Measurements from ENCODE around the gene ATP9B.

ATP9B gene

DNA sequence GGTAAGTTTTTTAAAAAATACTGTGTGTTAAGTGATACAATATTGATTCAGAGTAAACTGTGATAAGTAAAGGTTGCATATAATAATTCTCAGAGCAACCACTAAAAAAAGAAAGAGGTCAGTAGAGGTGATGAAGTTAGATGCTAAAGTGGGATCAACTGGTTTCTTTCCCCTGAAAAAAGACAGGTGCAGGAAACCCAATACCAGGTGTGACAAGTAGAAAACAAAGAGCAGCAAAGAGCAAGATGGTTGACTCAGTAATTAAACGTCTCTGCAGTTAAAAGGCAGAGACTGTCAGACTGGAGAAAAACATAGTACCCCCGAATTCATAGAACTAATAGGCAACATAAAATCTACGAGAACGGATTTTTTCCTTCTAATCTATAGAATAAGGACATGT lies 128.3 kb downstream of the ATP9B start:
- DNase-seq (ENCODE audit: low read depth in 2 of 3, low spot score in 1 of 3), result no peak

DNA sequence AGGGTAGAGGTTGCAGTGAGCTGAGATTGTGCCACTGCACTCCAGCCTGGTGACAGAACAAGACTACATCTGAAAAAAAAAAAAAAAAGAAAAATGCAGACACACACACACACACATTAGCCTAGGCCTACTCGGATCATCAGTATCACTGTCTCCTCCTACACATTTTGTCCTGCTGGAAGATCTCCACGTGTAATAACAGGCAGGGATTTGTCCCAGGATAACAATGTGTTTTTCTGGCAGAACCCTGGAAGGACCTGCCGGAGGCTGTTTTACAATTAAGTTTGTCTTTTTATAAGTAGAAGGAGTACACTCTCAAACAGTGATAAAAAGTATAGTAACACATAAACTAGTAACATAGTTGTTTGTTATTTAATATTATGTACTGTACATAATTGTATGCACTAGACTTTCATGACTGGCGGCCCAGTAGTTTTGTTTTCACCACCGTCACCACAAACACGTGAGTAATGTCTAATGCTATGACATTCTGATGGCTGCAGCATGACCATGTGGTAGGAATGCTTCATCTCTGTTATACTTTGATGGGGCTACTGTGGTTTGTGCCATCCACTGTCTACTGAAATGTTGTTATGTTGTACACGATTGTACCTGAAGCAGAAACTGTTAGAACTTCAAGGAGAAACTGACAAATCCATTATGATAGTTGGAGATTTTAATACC lies 130.6 kb downstream of the ATP9B start:
- no peak for DNase-seq (ENCODE audit: low read depth in 2 of 3, low spot score in 1 of 3)

DNA sequence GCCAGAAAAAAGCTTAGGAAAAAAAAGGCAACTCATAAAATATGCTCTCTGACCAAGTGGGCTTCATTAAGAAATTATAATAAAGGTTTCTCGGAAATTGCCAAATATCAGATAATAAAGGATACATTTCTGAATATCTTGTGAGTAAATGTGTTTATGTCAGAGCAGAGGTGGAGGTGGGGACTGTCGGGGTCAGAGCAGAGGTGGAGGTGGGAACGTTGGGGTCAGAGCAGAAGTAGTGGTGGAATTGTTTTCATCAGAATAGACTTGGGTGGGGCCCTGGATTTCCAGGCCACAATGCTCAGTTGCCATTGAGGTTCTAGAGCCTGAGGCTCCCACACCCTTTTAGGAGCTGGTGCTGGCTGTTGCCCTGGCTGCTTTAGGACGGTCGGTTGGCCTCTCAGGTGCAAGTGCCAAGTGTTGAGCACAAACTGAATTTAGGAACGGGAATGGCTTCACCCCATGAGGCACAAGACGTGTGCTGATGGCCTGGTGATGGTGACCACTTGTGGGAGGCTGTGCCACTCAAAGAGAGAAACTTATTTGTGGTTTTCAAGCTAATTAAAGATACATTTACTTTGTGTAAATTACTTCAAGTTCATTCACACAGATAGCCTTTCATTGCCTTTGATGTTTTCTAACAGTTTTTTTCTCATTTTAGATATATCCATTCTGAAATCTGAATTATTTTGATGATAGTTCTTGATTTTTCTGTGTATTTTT lies 131.5 kb downstream of the ATP9B start:
- no peak for DNase-seq (ENCODE audit: low read depth in 2 of 3, low spot score in 1 of 3)

DNA sequence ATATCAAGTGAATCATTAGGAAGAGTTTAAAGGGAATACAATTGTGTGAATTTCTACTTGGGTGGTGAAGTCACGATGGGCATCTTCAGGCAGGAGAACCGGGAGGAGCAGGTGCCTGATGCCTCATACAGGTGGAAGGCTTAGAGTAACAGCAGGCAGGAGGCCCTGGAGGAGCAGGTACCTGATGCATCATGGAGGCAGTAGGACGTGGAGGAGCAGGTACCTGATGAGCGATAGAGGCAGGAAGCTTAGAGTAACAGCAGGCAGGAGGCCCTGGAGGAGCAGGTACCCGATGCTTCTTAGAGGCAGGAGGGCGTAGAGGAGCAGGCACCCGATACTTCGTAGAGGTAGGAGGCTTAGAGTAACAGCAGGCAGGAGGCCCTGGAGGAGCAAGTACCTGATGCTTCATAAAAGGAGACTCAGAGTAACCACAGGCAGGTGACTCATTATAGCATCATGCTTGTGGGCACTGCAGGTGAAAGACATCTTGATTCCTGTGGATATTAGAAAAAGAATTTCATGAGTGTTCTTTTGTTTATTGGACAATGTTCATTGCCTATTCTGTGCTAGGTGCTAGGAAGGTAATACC lies 133.9 kb downstream of the ATP9B start:
- DNase-seq (ENCODE audit: low read depth in 2 of 3, low spot score in 1 of 3), result peak in 2 of 3 donors; percentile 6 to 29

DNA sequence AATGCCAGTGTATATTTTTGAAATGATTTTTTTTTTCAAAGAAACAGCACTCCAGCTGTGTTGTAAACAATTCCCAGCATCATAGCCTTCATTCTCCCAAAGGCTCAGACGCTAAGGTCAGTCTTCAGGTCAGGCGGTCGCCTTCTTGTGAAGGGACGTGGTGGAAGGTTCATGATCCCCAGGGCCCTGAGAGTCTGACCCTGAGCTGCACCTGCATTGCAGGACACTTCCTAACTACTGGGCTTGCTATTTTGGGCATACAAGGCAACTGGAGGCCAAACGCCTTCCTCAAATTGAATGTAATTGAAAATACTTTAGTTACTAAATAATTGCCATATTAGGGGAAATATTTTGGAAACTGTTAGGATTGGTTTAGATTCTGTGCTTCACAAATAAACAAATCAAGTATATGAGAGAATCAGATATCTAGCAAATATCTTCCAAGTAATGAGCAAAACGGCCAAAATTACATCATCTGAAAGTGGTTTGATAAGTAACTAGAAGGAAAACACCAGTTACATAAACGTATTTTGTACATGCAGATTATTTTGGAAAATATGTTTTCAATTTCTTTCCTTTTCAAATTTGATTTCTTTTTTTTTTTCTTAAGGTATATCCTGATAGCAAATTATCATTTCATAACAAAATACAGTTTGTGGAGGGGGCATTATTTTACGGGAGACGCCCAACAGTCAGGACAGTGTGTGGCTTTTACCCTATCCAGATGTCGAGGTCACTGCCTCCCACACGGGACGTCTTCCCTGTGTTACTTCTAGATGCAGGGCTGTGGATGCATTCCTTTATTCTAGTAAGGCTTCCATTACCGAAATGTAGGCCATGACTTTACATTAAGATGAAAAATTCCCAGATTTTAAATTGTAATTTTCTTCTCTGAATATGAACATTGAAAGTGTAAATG lies 136.0 kb downstream of the ATP9B start:
- no peak for DNase-seq (ENCODE audit: low read depth in 2 of 3, low spot score in 1 of 3)

DNA sequence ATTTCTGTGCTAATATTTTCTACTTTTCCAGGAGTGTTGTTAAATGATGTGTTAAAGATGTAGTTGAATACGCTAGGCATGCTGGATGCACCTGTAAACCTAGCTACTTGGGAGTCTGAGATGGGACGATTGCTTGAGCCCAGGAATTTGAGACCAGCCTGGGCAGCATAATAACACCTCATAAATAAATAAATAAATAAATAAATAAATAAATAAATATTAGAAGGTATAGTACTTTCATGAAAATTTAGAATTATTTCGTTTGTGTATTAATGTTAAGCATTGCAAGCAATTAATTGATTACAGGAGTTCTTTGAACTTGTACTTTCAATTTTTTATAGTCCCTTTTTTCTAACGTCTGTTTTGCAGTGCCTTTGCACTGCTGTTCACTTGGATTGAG lies 137.2 kb downstream of the ATP9B start:
- no peak for DNase-seq (ENCODE audit: low read depth in 2 of 3, low spot score in 1 of 3)

DNA sequence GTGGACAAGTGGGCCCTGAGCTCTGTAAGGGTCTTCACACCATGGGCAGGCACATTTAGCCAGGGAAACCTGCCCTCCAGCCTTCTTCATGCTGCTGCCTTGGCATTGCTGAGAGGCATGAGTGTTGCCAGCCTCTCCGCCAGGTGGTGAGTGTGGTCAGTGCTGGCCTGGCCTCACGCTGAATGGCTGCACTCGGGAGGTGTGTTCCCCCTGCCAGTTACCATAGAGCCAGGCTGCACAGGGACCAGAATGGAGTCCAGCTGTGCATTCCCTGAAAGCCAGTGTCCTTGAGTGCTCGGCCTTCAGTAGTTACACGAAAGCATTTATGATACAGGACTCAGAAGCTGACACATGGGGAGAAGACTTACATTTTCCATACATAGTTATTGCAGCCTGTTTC lies 139.7 kb downstream of the ATP9B start:
- no peak for DNase-seq (ENCODE audit: low read depth in 2 of 3, low spot score in 1 of 3)

DNA sequence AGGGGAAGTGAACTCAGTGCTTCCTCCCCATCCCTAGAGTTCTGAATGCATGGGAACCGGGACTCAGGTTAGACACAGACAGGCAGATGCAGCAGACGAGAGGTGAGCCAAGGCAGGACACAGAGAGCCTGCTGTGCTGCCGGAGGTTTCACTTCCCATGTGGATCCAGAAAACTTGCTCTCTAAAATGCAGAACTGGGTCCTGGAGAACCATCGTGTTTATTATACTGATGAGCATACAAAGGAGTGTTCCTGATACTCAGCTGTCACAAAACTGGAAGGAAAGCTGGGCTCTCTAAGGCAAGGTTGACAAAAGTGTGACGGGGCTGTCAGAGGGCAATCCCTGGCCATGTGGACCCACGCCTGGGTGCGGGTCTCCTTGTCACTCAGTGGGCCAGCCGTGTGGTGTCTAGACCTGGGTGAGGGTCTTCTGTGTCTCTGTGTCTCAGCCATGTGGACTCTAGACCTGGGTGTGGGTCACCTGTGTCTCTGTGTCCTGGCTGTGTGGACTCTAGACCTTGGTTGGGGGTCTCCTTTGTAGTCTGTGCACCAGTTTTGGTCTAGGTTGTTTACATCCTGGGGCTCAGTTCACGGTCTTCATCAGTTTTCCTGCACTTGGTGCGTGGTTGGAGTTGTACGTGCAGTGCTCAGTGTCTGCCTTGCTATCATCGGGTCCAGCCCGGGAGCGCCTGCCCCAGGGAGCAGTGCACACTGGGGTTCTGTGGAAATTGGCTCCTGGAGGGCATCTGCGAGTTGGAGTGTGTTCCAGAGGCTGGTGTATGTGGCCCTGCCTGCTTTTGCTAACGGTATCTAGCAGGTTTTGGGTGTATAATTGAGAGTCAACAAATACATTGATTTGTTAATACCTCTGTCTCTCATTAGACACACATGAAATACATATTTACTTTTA lies 141.1 kb downstream of the ATP9B start:
- no peak for DNase-seq (ENCODE audit: low read depth in 2 of 3, low spot score in 1 of 3)

DNA sequence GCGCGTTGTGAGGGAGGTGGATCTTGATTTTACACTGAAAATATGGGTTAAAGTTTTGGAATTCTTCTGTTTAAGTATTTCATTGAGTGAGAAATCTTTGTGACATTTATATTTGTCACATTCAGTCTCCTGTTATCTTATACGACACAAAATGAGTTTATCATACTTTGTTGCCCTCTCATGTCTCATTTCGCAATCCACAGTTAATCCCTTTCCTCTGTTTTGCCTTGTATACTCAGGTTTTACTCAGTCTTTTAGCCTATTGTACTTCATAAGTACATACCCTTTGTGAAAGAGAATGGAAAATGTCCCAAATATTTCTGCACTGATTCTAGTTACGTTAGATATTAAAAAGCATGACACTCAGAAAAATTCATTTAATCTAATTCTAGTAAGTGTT lies 142.7 kb downstream of the ATP9B start:
- no peak for DNase-seq (ENCODE audit: low read depth in 2 of 3, low spot score in 1 of 3)

DNA sequence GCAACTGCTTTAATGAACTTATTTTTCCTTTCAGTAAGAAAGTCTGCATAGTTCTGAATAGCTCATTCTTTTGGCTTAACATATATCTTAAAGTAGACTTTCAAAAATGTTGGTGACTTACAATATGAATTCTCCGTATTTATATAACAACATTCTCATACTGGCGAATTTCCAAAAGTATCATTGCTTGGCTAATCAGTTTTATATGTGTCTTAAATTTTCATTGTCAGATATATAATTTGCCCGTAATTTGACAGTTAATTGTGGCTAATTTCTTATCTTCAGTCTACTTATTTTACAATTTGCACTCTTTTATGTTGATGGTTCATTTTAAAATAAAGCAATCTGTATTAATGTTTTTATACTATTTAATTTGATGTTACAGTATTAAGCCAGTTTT lies 144.9 kb downstream of the ATP9B start:
- no peak for DNase-seq (ENCODE audit: low read depth in 2 of 3, low spot score in 1 of 3)

DNA sequence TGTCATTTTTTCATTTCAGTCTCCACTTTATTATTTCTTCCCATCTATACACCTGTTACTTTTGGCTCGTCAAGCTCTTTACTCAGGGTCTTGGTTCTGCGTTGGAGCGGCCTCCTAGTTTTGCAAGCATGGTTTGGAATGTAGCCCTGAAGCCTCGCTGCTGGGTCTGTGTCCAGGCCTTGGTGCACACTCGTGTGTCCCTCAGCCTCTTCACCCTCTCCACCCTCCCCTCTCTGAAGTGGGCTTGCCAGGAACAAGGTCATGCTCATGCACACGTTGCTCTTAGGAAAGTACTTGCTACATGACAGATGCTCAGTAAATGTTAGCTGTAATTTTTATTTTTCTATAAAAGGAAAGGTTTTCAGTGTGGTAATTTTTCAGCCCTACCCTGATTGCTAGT lies 147.0 kb downstream of the ATP9B start:
- no peak for DNase-seq (ENCODE audit: low read depth in 2 of 3, low spot score in 1 of 3)

DNA sequence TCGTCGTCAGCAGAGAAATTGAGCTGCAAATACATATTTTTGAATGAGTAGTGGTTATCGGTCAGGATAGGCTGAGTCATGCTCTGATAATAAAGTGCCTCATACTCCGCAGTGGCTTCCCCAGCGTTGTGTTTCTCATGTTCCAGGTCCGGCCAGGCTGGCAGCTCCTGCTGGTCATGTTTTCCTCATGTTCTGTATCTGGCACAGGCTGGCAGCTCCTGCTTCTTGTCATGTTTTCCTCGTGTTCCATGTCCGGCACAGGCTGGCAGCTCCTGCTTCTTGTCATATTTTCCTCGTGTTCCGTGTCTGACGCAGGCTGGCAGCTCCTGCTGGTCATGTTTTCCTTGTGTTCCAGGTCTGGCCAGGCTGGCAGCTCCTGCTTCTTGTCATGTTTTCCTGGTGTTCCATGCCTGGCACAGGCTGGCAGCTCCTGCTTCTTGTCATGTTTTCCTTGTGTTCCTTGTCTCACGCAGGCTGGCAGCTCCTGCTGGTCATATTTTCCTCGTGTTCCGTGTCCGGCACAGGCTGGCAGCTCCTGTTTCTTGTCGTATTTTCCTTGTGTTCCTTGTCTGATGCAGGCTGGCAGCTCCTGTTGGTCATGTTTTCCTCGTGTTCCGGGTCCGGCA lies 148.9 kb downstream of the ATP9B start:
- DNase-seq (ENCODE audit: low read depth in 2 of 3, low spot score in 1 of 3), result no peak

DNA sequence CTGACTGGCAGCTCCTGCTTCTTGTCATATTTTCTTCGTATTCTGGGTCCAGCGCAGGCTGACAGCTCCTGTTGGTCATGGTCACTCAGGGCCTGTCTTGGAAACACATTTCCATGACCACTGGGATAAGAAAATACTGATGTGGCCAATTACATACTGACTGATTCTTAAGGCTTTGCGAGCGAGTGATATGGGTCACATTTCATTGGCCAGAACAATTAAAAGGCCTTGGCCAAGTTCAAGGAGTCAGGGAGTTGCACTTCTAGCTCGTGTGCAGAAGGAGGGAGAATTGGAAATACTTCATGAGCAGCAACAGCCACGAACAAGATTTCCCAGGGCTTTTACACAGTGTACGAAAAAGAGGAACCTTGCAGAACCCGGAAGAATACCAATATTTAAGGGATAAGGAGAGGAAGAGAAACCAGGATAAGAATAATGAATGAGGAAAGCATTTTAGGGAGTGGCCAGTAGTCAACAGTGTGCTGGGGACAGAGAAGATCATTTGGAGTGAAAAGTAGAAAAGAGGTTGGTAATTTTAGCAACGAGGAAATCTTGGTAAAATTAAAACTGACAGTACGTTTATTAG lies 149.5 kb downstream of the ATP9B start:
- no peak for DNase-seq (ENCODE audit: low read depth in 2 of 3, low spot score in 1 of 3)

DNA sequence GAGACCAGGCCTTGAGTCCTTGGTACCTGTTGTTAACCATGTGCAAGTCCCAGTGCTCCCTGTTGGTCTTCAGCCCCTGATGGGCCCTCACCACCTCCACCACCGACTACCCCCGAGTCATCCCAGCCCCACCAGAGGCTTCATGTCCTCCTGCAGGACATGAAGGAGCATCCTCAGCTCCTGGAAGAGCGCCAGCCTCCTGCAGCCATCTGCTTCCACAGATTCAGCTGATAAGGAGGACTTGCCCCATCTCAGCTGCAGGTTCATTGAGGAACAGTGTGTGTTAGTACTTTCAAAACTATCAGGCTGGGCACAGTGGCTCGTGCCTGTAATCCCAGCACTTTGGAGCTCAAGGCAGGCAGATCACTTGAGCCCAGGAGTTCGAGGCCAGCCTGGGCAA lies 151.9 kb downstream of the ATP9B start:
- DNase-seq (ENCODE audit: low read depth in 2 of 3, low spot score in 1 of 3), result no peak

DNA sequence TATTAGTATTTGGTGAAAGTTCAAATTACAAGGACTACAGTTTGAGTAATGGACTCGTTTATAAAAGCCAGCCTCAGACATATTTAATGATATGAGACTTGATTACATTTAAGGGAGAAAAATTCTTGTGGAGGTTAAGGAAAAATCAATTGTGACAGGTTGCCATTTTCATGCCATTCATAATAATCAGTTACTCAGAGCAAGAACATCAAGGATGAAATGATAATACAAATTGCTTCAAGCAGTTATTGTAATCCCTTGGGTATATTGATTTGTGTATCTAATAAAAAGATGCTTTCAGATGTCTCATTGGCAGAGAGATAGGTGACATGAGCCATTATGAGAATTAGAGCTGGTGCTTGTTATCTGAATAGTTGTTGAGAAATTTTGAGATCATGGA lies 153.6 kb downstream of the ATP9B start:
- DNase-seq (ENCODE audit: low read depth in 2 of 3, low spot score in 1 of 3), result no peak

DNA sequence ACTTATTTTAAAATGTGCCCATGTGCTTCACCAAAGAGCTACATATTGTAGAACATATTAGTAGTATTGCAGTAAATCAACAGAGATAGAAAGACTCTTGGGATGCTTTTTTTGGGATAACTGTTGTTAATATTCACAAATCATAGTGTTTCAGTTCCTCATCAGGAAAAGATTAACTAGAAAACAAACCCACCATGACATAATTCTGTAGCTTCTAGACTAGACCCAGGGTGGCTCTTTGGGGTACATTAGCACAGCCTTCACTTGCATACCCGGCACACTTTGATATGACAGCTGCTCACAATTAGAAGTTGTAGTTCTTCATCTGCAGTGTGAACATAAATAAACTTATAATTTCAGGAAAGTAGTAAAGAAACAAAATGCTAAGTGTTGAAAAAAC lies 154.2 kb downstream of the ATP9B start:
- no peak for DNase-seq (ENCODE audit: low read depth in 2 of 3, low spot score in 1 of 3)

DNA sequence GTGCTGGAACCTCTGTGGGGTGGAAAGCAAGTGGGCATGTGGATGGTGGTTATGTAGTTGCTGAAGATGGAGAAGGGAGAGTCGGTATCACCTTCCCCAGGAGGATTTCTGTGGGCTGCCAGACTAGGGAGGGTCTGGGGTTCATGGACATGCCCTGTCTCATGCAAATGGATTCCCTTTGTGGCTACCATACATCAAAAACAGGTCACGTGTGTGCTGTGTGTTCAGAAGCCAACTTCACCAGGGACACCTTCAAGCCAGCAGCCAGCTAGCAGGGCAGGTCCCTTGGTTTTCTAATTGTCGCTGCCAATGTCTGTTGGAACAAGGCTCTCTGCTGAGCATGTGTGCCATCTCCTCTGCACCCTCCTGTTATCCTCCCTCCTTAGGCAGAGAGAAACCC lies 155.2 kb downstream of the ATP9B start:
- DNase-seq (ENCODE audit: low read depth in 2 of 3, low spot score in 1 of 3), result no peak

DNA sequence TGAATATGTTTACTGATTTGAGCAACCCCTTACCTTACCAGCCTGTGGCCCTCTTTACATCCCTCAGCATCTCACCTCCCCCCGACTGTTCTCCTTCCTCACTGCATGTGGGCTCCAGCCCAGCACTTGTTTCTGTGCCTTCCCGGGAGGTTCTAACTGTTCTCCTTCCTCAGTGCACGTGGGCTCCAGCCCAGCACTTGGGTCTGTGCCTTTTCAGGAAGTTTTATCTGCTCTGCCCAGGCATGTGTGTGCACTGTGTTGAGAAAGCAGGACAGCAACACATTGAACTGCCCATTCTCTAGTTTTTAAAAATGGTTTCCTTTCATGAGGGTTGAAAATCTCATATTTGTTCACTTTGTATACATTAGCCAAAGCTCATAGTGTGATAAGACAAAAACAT lies 158.4 kb downstream of the ATP9B start:
- no peak for DNase-seq (ENCODE audit: low read depth in 2 of 3, low spot score in 1 of 3)

DNA sequence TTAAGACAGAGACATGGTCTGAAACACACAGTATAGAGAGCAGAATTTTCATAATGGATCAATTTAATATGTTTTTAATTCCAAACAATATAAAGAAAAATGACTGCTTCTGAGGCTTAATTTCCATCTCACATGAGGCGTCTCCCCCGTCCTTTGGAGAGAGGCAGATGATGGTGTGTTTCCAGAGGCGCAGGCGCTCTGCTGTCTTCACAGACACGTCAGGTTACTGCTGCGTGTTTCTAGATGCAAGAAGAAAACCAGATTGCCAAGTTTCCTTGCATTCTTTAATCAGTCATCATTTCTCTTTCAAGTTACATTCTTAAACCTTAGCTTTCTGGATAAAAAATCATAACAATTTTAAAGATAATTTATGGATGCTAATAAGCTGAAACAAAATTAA lies 160.2 kb downstream of the ATP9B start:
- DNase-seq (ENCODE audit: low read depth in 2 of 3, low spot score in 1 of 3), result no peak

DNA sequence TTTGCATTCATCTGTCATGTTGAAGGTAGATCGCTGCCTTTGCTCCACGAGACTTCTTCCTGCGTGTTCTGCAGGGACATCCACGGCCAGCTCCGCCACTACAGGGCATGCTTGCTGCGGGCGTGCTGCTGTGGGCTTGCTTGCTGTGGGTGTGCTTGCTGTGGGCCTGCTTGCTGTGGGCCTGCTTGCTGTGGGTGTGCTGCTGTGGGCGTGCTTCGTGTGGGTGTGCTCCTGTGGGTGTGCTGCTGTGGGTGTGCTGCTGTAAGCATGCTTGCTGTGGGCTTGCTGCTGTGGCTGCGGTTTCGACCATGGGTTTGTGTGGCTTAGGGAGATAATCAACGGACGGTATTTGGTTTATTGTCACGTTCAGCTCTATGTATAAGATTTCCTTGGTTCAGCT lies 165.2 kb downstream of the ATP9B start:
- DNase-seq (ENCODE audit: low read depth in 2 of 3, low spot score in 1 of 3), result no peak
